ENCODE measurements around the gene CYLC2.

- TF ChIP-seq CTCF (IDR thresholded peaks at IDR 0.05) (no peak), POLR2A (IDR thresholded peaks at IDR 0.05) (no peak)
Observed at GRCh38 chr9:102975251-102975650, 19.9 kb upstream of the CYLC2 start.
